Activated naive CD8-positive, alpha-beta T cell treated with anti-CD3 and anti-CD28 coated beads for 36 hours (primary cell): ENCODE data around the gene ZBTB21. TPM values are rescaled to one million over a fixed set of nuclear protein-coding genes. Genes with fewer than 3 reads are reported as not detected.

Source experiments
- total RNA-seq, 2 experiments: library from RNA; stranded (reverse); gene quantifications; one replicate each; pipeline ENCODE4 v1.2.3, GENCODE V29; 2021

ZBTB21 gene
- total RNA-seq, 2 experiments from 2014 or later: 29.6 to 29.7 TPM

Other genes with a start within 250 kb of the ZBTB21 start
- gene RIPK4, start 243.3 kb downstream of the ZBTB21 start, total RNA-seq: under 1 TPM; 0.62 to 0.76 TPM
- gene PRDM15, start 131.0 kb downstream of the ZBTB21 start, total RNA-seq: 10 to 100 TPM in 1 of 2 experiments, 1 to 10 TPM in 1; 9.3 to 10.1 TPM
- 1 to 10 TPM; 6.3 to 7.6 TPM for gene C2CD2, start 56.3 kb downstream of the ZBTB21 start, total RNA-seq
- not detected for gene UMODL1, start 61.0 kb upstream of the ZBTB21 start, total RNA-seq
- 10 to 100 TPM in 1 of 2 experiments, 1 to 10 TPM in 1; 9.8 to 11.1 TPM for gene ABCG1, start 208.8 kb upstream of the ZBTB21 start, total RNA-seq